Stimulated activated CD4-positive, alpha-beta T cell treated with anti-CD3 and anti-CD28 coated beads, Interleukin-1b, Interleukin-23, amount 100 ng/mL, for 48 hours (primary cell): ENCODE results near the gene CTSW.

Experiments used
- DNase-seq: peaks from one replicate; pipeline ENCODE4 v3.0.0-alpha.2; 2020

The CTSW gene

DNA sequence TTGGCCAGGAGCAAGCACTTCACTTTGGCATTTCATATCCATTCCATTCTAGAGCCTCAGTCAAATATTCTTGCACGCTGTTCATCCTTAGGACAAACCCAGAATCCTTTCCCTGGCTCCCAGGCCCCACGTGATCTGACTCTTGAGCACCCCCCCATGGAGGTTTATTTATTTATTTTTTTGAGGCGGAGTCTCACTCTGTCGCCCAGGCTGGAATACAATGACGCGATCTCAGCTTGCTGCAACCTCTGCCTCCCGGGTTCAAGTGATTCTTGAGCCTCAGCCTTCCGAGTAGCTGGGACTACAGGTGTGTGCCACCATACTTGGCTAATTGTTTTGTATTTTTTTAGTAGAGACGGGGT is 52.9 kb downstream of the CTSW start:
- DNase-seq = no peak
